Breast epithelium (tissue), 4 donors: ENCODE measurements around the gene MFRP. TPM values are rescaled to one million over a fixed set of nuclear protein-coding genes. Genes with fewer than 3 reads are reported as not detected.

Experiments used
- DNase-seq, 2 donors: peaks; one replicate each; pipeline ENCODE4 v3.0.0-alpha.2; 2019; ENCODE audit warnings: low spot score in 2 of 2
- H3K27ac ChIP-seq, 2 donors: fragments of 200-600 bp; sonication (generic) in 1 of 2; one replicate each; pipeline ENCODE4 v1.5.1; 2016 to 2019; ENCODE audit warnings: mild to moderate bottlenecking in 1 of 2
- H3K27me3 ChIP-seq, 2 donors: fragments of 200-600 bp; sonication (generic) in 1 of 2; one replicate each; pipeline versions ENCODE4 v1.5.1 to v1.6.0; 2017 to 2019; ENCODE audit warnings: control low read depth in 1 of 2, mild to moderate bottlenecking in 1 of 2
- H3K36me3 ChIP-seq: fragments of 200-600 bp; one replicate; pipeline ENCODE4 v1.5.1; 2019
- H3K4me1 ChIP-seq, 2 donors: fragments of 200-600 bp; sonication (generic); one replicate each; pipeline ENCODE4 v1.5.1; 2016 to 2019; ENCODE audit warnings: control low read depth in 1 of 2
- H3K4me3 ChIP-seq, 3 donors: fragments of 200-600 bp; sonication (generic); 1 replicate in 2 of 3; 2 replicates in 1 of 3; pipeline ENCODE4 v1.5.1; 2016 to 2019; ENCODE audit warnings: mild to moderate bottlenecking in 3 of 3, moderate library complexity in 2 of 3
- H3K9me3 ChIP-seq, 2 donors: fragments of 200-600 bp; sonication (generic) in 1 of 2; one replicate each; pipeline ENCODE4 v1.5.1; 2016 to 2019; ENCODE audit warnings: control low read depth in 1 of 2
- POLR2A ChIP-seq: fragments of 450-650 bp; IDR thresholded peaks from one replicate; pipeline ENCODE4 v1.6.1; 2016; ENCODE audit warnings: antibody characterized with exemption, mild to moderate bottlenecking, moderate library complexity
- POLR2AphosphoS5 ChIP-seq, 3 donors: sonication (generic); formaldehyde crosslinking; IDR thresholded peaks; one replicate each; pipeline ENCODE4 v1.6.1; 2017; ENCODE audit warnings: antibody characterized with exemption in 3 of 3
- intact Hi-C: fragments of 100-400 bp; cut with DNase I; formaldehyde crosslinking; loops from one replicate; pipeline ENCODE4 v1.15.1; 2023; ENCODE audit warnings: low total_unique reads
- total RNA-seq, 3 donors: library from RNA; depleted of rRNA; stranded (reverse); fragments of >200 nt; gene quantifications; one replicate each; pipeline ENCODE4 v1.1.0, GENCODE V29; 2016
- TF ChIP-seq, protein P1 (sequence below), 3 donors: fragments of 450-650 bp; IDR thresholded peaks; one replicate each; pipeline ENCODE4 v1.5.1; 2016 to 2017; ENCODE audit warnings: antibody characterized with exemption in 3 of 3, mild to moderate bottlenecking in 3 of 3, moderate library complexity in 3 of 3

The MFRP gene
- total RNA-seq, 3 donors from 2014 or later, result 0.16 TPM; not detected in 2

DNA sequence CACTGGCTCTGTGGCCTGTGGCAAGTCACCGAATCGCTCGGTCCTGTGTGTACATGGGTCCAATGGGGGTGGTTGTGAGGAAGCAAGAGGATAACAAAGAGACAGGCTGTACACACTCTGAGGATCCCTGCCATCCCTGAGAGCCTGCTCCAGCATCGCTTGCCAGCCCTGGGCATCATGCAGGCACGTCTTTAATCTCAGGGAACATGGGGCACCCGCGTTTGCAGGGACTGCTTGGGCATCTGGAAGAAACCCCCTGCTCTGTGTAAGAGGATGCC, 4.5 kb downstream of the MFRP start:
- Histone ChIP-seq H3K4me1 (peaks cover 0 to 7% of the 10 kb centered on the region in 2 donors), H3K36me3 (no peaks in the 10 kb centered on the region), H3K9me3 (no peaks in the 10 kb centered on the region), H3K27ac (no peak overlapping the region), H3K27me3 (peaks cover 0 to 2% of the 10 kb centered on the region in 2 donors), H3K4me3 (no peak overlapping the region)
- intact Hi-C loops, result no loop called here
- no peak for DNase-seq
- TF ChIP-seq POLR2AphosphoS5 (IDR thresholded peaks at IDR 0.05) (no peak), POLR2A (no peak)
- TF ChIP-seq, protein P1, sequence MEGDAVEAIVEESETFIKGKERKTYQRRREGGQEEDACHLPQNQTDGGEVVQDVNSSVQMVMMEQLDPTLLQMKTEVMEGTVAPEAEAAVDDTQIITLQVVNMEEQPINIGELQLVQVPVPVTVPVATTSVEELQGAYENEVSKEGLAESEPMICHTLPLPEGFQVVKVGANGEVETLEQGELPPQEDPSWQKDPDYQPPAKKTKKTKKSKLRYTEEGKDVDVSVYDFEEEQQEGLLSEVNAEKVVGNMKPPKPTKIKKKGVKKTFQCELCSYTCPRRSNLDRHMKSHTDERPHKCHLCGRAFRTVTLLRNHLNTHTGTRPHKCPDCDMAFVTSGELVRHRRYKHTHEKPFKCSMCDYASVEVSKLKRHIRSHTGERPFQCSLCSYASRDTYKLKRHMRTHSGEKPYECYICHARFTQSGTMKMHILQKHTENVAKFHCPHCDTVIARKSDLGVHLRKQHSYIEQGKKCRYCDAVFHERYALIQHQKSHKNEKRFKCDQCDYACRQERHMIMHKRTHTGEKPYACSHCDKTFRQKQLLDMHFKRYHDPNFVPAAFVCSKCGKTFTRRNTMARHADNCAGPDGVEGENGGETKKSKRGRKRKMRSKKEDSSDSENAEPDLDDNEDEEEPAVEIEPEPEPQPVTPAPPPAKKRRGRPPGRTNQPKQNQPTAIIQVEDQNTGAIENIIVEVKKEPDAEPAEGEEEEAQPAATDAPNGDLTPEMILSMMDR (IDR thresholded peaks at IDR 0.05), result no peak

GRCh38 chr11:119341222-119342022, 5.1 kb downstream of the MFRP start:
- TF ChIP-seq, protein P1 (IDR thresholded peaks at IDR 0.05), result no peak
- TF ChIP-seq POLR2AphosphoS5 (IDR thresholded peaks at IDR 0.05) (no peak), POLR2A (no peak)
- no peaks in the 10 kb centered on the region for H3K36me3 ChIP-seq
- peaks cover 0 to 2% of the 10 kb centered on the region in 2 donors for H3K27me3 ChIP-seq
- H3K4me3 ChIP-seq, result peak overlapping the region in 2 of 3 donors; percentile 81 to 87
- H3K27ac ChIP-seq, result peak overlapping the region; percentile 84 to 93
- intact Hi-C loops, result no loop called here
- peaks cover 0 to 7% of the 10 kb centered on the region in 2 donors for H3K4me1 ChIP-seq
- no peak for DNase-seq
- no peaks in the 10 kb centered on the region for H3K9me3 ChIP-seq

- peak within 1 kb of the TSS; percentile 64 to 87 (median 81) for H3K4me3 ChIP-seq
- peaks cover under 1 to 10% of the 10 kb centered on the region in 2 donors for H3K4me1 ChIP-seq
- no peaks in the 10 kb centered on the region for H3K36me3 ChIP-seq
- H3K27me3 ChIP-seq, result peaks cover 0 to 2% of the 10 kb centered on the region in 2 donors
- peak in 2 of 3 donors; percentile 14 to 33 for TF ChIP-seq POLR2AphosphoS5 (IDR thresholded peaks at IDR 0.05)
- TF ChIP-seq POLR2A, result no peak
- TF ChIP-seq, protein P1 (IDR thresholded peaks at IDR 0.05), result no peak
- intact Hi-C loops, result no loop called here
- peak; percentile 82 to 84 for DNase-seq
- H3K27ac ChIP-seq, result peak within 1 kb of the TSS; percentile 84 to 93
- H3K9me3 ChIP-seq, result no peaks in the 10 kb centered on the region
Measured at GRCh38 chr11:119340335-119341221, 5.9 kb downstream of the MFRP start, which contains the start of gene C1QTNF5. Gene C1QTNF5, minus strand, starts transcription at chr11:119340883. Its CDS starts 486 bp downstream, at chr11:119340397.

DNA sequence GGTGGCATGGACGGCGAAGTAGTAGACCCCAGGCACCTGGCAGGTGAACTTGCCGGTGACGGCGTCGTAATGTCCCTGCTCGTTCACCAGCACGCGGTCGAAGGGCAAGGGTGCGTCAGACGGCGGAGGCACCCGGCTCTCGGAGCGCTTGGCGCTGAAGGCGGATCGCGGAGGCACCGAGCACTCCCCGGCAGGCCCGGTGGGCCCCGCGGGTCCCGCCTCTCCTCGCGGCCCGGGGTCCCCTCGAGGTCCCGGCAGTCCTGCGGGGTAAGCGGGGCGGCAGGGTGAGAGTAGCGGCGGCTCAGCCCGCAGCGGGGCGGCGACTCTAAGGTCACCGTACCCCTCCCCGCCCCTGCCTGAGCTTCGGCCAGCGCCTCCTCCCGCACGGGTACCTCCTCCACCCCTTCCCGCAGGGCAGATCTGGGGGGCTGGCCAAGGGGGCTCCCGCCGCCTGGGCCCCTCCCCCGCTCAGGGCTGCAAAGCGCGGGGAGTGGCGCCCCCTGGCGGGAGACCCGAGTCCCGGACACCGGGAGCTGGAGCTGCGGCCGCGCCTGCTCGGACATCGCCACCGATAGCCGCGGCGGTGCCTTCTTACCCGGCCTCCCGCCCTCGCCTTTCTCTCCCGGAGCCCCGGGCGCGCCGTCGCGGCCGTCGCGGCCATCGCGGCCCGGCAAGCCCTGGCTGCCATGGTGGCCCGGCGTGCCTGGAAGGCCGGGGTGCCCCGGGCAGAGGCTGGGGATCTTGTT, 6.7 kb downstream of the MFRP start:
- intact Hi-C loops, result no loop called here
- Histone ChIP-seq H3K27me3 (peaks cover 0 to 2% of the 10 kb centered on the region in 2 donors), H3K9me3 (no peaks in the 10 kb centered on the region), H3K27ac (peak overlapping the region; percentile 84 to 93), H3K4me3 (peak overlapping the region; percentile 64 to 87 (median 81)), H3K4me1 (peaks cover 8 to 16% of the 10 kb centered on the region in 2 donors), H3K36me3 (no peaks in the 10 kb centered on the region)
- TF ChIP-seq, protein P1 (IDR thresholded peaks at IDR 0.05), result peak; percentile 61 to 81 (median 63)
- no peak for TF ChIP-seq POLR2AphosphoS5 (IDR thresholded peaks at IDR 0.05)
- TF ChIP-seq POLR2A, result no peak
- no peak for DNase-seq
